Adrenal gland (tissue), 12 donors: ENCODE results near the gene STXBP4. TPM values are rescaled to one million over a fixed set of nuclear protein-coding genes. Genes with fewer than 3 reads are reported as not detected.
"Not testable (repeated sequence)": the region's sequence is repeated elsewhere in the genome, so short reads cannot be mapped to it uniquely, and the experiment has no call there.

Experiments used
- DNase-seq, 7 donors: peaks; one replicate each; pipeline ENCODE4 v3.0.0-alpha.2; 2019 to 2020
- H3K27ac ChIP-seq, 5 donors: fragments of 200-600 bp; sonication (generic) in 4 of 5; 1 replicate in 3 of 5; 2 replicates in 2 of 5; pipeline versions ENCODE4 v1.5.1 to v1.8.0; 2016 to 2020; ENCODE audit warnings: mild to moderate bottlenecking in 1 of 5
- H3K27me3 ChIP-seq: fragments of 200-600 bp; 2 replicates; pipeline ENCODE4 v1.8.0; 2021
- H3K36me3 ChIP-seq, 2 donors: fragments of 200-600 bp; replicated peaks in 1 of 2; 1 replicate in 1 of 2; 2 replicates in 1 of 2; pipeline versions ENCODE4 v1.5.1 to v1.8.0; 2018 to 2022
- H3K4me1 ChIP-seq, 2 donors: fragments of 200-600 bp; replicated peaks in 1 of 2; 1 replicate in 1 of 2; 2 replicates in 1 of 2; pipeline versions ENCODE4 v1.5.1 to v1.8.0; 2018 to 2021
- H3K4me3 ChIP-seq, 4 donors: fragments of 200-600 bp; sonication (generic) in 3 of 4; one replicate each; pipeline ENCODE4 v1.5.1; 2016 to 2018
- H3K9me3 ChIP-seq, 3 donors: fragments of 200-600 bp; sonication (generic) in 1 of 3; replicated peaks in 1 of 3; 1 replicate in 2 of 3; 2 replicates in 1 of 3; pipeline versions ENCODE4 v1.5.1 to v1.8.0; 2016 to 2021
- POLR2A ChIP-seq, 2 donors: fragments of 450-650 bp; IDR thresholded peaks; one replicate each; pipeline ENCODE4 v1.6.1; 2017; ENCODE audit warnings: antibody characterized with exemption in 2 of 2, mild to moderate bottlenecking in 2 of 2, moderate library complexity in 1 of 2
- WGBS, 4 donors: extraction: QIAGEN DNeasy Blood & Tissue Kit in 2 of 4; methylation state at CpG; one replicate each; pipeline versions ENCODE4 v1.1.5 to v1.1.7; 2013 to 2017; 5-methylcytosine and 5-hydroxymethylcytosine counted together
- intact Hi-C, 2 donors: fragments of 100-400 bp; cut with DNase I; formaldehyde crosslinking; loops; one replicate each; pipeline versions ENCODE4 v1.14.1 to v1.15.0; 2022 to 2023
- polyA plus RNA-seq, 3 donors: library from polyadenylated mRNA; stranded (reverse); fragments of 200-250 nt in 2 of 3; fragments of 350-450 nt in 1 of 3; fragmentation: Illumina TruSeq in 1 of 3; extraction: RNeasy Lipid Tissue Mini Kit (QIAGEN cat#74804) in 1 of 3; gene quantifications; one replicate each; pipeline ENCODE4 v1.2.3, GENCODE V29; 2013 to 2014
- total RNA-seq, 9 donors: library from RNA; depleted of rRNA in 4 of 9; stranded (reverse); fragments of >200 nt in 4 of 9; fragments of 120-200 nt in 1 of 9; fragmentation: NEBNext Ultra II Directional in 1 of 9; extraction: Animal tissue kit (Norgen Biotek cat#: 25700) in 1 of 9; gene quantifications; one replicate each; pipeline versions ENCODE4 v1.1.0 to v1.2.4, GENCODE V29; 2013 to 2023
- TF ChIP-seq, protein P1 (sequence below), 6 experiments: fragments of 450-650 bp in 4 of 6; fragments of 200-600 bp in 2 of 6; sonication (generic) in 1 of 6; IDR thresholded peaks; 1 replicate in 5 of 6; 2 replicates in 1 of 6; pipeline versions ENCODE4 v1.5.1 to v1.8.0; 2016 to 2021; ENCODE audit warnings: antibody characterized with exemption in 6 of 6, mild to moderate bottlenecking in 2 of 6, moderate library complexity in 1 of 6
- donor health status: healthy with polysubstance abuse.
- donor health status: Bipolar disorder and iron deficiency.
- donor health status: DM: yes; HTN: yes; CAD: no.
- donor health status: DM: no; HTN: no; CAD: no.
- donor health status: DM: no; HTN: no; CAD: no.
- donor health status: DM: yes; HTN: yes; CAD: no.

Gene STXBP4
- total and polyA plus RNA-seq, 12 donors = 0.81 to 50.7 (median 11.6) TPM

DNA sequence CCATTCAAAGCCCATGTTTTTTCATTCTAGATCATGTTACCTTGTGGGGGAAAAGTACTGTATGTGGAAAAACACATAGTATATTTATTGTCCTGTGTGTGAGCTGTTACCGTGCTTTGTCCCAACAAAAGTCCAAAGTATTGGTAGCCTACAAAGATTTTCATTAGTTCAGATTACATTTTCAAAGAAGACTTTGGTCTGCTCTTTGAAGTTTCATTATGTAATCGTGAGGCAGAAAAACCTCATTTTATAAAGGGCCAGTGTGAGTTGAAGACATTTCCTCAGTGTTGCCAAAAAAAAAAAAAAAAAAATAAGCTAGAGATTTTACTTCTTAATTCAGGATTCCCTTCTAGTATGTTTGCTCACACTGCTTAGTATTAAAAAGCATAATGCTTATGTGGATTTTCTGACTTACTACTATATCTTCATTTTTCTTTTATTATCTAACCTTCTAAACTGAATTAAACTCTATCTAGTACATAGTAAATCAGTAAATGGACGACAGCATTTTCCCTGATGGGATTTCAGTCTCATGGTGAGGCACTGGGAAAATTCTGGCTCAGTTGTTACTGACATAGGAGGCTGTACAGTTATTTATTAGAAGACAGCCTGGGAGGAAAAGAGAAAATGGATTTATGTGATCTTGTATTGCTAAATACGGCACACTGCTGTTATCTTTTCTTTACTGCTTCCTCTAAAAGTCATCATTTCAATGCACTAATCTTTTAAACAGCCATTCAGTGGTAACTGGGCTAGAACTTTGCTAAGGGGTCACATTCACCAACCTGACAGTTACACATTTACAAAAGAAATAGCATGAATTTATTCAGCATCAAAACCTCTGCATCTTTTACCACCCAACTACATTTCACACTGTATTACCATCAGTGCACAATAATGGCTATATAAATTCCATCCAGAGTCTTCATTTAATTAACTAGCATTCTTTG is 100.6 kb downstream of the STXBP4 start:
- WGBS, 4 donors = 40 to 53% (median 49%) methylated on average over 4 of the region's 4 CpGs
- H3K27ac ChIP-seq = no peak overlapping the region
- peaks cover 0 to 5% of the 10 kb centered on the region in 2 donors for H3K4me1 ChIP-seq
- H3K4me3 ChIP-seq = no peak overlapping the region
- intact Hi-C loops = no loop called here
- TF ChIP-seq POLR2A (IDR thresholded peaks at IDR 0.05) = no peak
- TF ChIP-seq, protein P1, sequence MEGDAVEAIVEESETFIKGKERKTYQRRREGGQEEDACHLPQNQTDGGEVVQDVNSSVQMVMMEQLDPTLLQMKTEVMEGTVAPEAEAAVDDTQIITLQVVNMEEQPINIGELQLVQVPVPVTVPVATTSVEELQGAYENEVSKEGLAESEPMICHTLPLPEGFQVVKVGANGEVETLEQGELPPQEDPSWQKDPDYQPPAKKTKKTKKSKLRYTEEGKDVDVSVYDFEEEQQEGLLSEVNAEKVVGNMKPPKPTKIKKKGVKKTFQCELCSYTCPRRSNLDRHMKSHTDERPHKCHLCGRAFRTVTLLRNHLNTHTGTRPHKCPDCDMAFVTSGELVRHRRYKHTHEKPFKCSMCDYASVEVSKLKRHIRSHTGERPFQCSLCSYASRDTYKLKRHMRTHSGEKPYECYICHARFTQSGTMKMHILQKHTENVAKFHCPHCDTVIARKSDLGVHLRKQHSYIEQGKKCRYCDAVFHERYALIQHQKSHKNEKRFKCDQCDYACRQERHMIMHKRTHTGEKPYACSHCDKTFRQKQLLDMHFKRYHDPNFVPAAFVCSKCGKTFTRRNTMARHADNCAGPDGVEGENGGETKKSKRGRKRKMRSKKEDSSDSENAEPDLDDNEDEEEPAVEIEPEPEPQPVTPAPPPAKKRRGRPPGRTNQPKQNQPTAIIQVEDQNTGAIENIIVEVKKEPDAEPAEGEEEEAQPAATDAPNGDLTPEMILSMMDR (IDR thresholded peaks at IDR 0.05) = no peak
- H3K27me3 ChIP-seq = no peaks in the 10 kb centered on the region
- H3K9me3 ChIP-seq = no peaks in the 10 kb centered on the region
- H3K36me3 ChIP-seq = no peaks in the 10 kb centered on the region
- DNase-seq = no peak

DNA sequence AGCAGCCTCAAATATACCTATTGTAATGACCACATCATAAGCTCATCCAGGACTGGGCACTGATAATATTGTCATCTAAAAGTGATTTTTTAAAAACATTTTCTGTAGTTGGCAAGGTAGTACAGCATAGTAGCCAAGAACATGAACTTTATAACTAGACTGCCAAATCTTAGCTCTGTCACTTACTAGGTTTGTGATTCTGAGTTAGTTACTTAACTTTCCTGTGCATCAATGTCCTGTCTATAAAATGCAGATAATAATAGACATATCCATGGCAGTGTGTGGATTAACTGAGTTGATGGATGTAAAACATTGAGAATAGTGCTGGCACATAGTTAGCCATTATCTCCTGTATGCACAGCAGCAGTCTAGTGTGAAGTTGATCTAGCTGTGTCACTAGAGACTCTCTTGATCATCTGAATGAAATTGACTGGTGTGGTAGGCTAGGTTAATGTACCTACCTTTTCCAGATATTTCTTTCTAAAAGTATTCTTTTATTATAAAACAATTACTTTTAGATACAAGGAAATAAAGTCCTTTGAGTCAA is 101.5 kb downstream of the STXBP4 start:
- Histone ChIP-seq H3K27me3 (no peaks in the 10 kb centered on the region), H3K27ac (no peak overlapping the region), H3K9me3 (no peaks in the 10 kb centered on the region), H3K36me3 (no peaks in the 10 kb centered on the region), H3K4me3 (no peak overlapping the region), H3K4me1 (peaks cover 0 to 5% of the 10 kb centered on the region in 2 donors)
- DNase-seq = no peak
- TF ChIP-seq POLR2A (IDR thresholded peaks at IDR 0.05) = no peak
- TF ChIP-seq, protein P1 (IDR thresholded peaks at IDR 0.05) = no peak
- intact Hi-C loops = no loop called here

GRCh38 chr17:55072898-55073297 is 104.3 kb downstream of the STXBP4 start:
- peaks cover 0 to 3% (median 0%) of the 10 kb centered on the region in 3 donors for H3K9me3 ChIP-seq
- no peaks in the 10 kb centered on the region for H3K36me3 ChIP-seq
- DNase-seq = no peak
- no peak overlapping the region for H3K27ac ChIP-seq
- H3K4me3 ChIP-seq = no peak overlapping the region
- intact Hi-C loops = no loop called here
- H3K4me1 ChIP-seq = peaks cover 0 to 5% of the 10 kb centered on the region in 2 donors
- no peaks in the 10 kb centered on the region for H3K27me3 ChIP-seq
- TF ChIP-seq, protein P1 (IDR thresholded peaks at IDR 0.05) = no peak
- TF ChIP-seq POLR2A (IDR thresholded peaks at IDR 0.05) = no peak
- WGBS, 4 donors = 61 to 67% (median 64%) methylated on average over 4 of the region's 4 CpGs

- H3K4me1 ChIP-seq, DNase-seq, H3K9me3 ChIP-seq, intact Hi-C loops, H3K27ac ChIP-seq, H3K4me3 ChIP-seq, H3K27me3 ChIP-seq, H3K36me3 ChIP-seq: not testable (repeated sequence)
- 93 to 99% (median 97%) methylated on average over 4 of the region's 4 CpGs for WGBS, 4 donors
These were observed 104.9 kb downstream of the STXBP4 start for GRCh38 chr17:55073467-55073866.
